ENCODE measurements around the gene POLR3K.

DNA sequence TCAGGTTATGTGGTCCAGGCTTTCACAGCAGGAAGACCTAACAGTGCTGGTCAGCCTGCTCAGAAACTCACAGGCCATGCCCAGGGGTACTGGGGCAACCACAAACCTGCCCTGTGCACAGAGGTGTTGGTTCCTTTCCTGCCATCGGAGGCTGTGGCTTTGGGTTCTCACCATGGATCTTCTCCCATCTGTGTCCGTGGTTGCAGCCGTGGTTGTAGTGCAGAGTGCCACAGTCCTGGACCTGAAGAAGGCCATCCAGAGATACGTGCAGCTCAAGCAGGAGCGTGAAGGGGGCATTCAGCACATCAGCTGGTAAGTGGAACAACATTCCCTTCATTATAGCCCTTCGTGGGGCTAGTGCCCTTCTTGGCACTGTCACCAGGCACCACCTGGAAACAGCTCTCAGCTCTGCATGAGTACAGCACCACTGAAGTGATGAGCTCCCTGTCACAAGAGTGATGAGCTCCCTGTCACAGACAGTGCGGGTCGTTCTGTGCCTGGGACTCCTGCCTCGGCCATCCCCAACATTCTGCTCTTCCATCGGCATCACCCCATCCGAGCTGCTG, 2.2 kb upstream of the POLR3K start:
- TF ChIP-seq, protein P1, sequence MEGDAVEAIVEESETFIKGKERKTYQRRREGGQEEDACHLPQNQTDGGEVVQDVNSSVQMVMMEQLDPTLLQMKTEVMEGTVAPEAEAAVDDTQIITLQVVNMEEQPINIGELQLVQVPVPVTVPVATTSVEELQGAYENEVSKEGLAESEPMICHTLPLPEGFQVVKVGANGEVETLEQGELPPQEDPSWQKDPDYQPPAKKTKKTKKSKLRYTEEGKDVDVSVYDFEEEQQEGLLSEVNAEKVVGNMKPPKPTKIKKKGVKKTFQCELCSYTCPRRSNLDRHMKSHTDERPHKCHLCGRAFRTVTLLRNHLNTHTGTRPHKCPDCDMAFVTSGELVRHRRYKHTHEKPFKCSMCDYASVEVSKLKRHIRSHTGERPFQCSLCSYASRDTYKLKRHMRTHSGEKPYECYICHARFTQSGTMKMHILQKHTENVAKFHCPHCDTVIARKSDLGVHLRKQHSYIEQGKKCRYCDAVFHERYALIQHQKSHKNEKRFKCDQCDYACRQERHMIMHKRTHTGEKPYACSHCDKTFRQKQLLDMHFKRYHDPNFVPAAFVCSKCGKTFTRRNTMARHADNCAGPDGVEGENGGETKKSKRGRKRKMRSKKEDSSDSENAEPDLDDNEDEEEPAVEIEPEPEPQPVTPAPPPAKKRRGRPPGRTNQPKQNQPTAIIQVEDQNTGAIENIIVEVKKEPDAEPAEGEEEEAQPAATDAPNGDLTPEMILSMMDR (IDR thresholded peaks at IDR 0.05; ENCODE audit: borderline replicate concordance, extremely low read depth, low read length, poor library complexity, severe bottlenecking), result no peak
- no peak for TF ChIP-seq EZH2 (IDR thresholded peaks at IDR 0.05; ENCODE audit: borderline replicate concordance, low read depth, low read length, severe bottlenecking)
